D341Med (cell line): ENCODE results near the gene TMEM120B.
"Not testable (repeated sequence)": the region's sequence is repeated elsewhere in the genome, so short reads cannot be mapped to it uniquely, and the experiment has no call there.

Experiments
- DNase-seq: peaks from one replicate; pipeline ENCODE4 v3.0.0; 2012; ENCODE audit warnings: low spot score

The TMEM120B gene

GRCh38 chr12:121745545-121745944 lies 33.0 kb downstream of the TMEM120B start:
- DNase-seq: not testable (repeated sequence)

GRCh38 chr12:121748218-121748570 lies 35.6 kb downstream of the TMEM120B start:
- DNase-seq: no peak

- no peak for DNase-seq
Observed at GRCh38 chr12:121748571-121749265, 36.2 kb downstream of the TMEM120B start.

GRCh38 chr12:121749267-121749666 lies 36.7 kb downstream of the TMEM120B start:
- no peak for DNase-seq

- DNase-seq: no peak
Observed at GRCh38 chr12:121750507-121750955, 38.0 kb downstream of the TMEM120B start.

GRCh38 chr12:121751034-121751433 lies 38.5 kb downstream of the TMEM120B start:
- DNase-seq: no peak

GRCh38 chr12:121751749-121752351 lies 39.3 kb downstream of the TMEM120B start:
- no peak for DNase-seq

GRCh38 chr12:121753844-121754264 lies 41.3 kb downstream of the TMEM120B start:
- DNase-seq: no peak

- DNase-seq: no peak
Observed at GRCh38 chr12:121754836-121755235, 42.3 kb downstream of the TMEM120B start.

- DNase-seq: no peak
Observed at GRCh38 chr12:121755591-121755990, 43.0 kb downstream of the TMEM120B start.

- DNase-seq: not testable (repeated sequence)
Observed at GRCh38 chr12:121758536-121758935, 46.0 kb downstream of the TMEM120B start.

- DNase-seq: no peak
Observed at GRCh38 chr12:121762269-121762668, 49.7 kb downstream of the TMEM120B start.

- no peak for DNase-seq
Observed at GRCh38 chr12:121764808-121765207, 52.3 kb downstream of the TMEM120B start.

GRCh38 chr12:121765573-121765972 lies 53.0 kb downstream of the TMEM120B start:
- peak; percentile 60 for DNase-seq

GRCh38 chr12:121766290-121767039 lies 53.9 kb downstream of the TMEM120B start:
- no peak for DNase-seq

GRCh38 chr12:121767525-121768016 lies 55.0 kb downstream of the TMEM120B start:
- peak; percentile 87 for DNase-seq

- DNase-seq: no peak
Observed at GRCh38 chr12:121769297-121769830, 56.8 kb downstream of the TMEM120B start.

GRCh38 chr12:121769831-121770301 lies 57.3 kb downstream of the TMEM120B start:
- DNase-seq: no peak

GRCh38 chr12:121770388-121770787 lies 57.8 kb downstream of the TMEM120B start:
- no peak for DNase-seq

- DNase-seq: no peak
Observed at GRCh38 chr12:121770813-121771625, 58.5 kb downstream of the TMEM120B start.

- peak; percentile 90 for DNase-seq
Observed at GRCh38 chr12:121773011-121773777, 60.6 kb downstream of the TMEM120B start.
